ENCODE measurements around the gene DENND1A.

DENND1A gene

GRCh38 chr9:123513554-123513953 is 416.4 kb downstream of the DENND1A start:
- DNase-seq (ENCODE audit: extremely low read depth in 1 of 2, low read depth in 1 of 2): no peak

DNA sequence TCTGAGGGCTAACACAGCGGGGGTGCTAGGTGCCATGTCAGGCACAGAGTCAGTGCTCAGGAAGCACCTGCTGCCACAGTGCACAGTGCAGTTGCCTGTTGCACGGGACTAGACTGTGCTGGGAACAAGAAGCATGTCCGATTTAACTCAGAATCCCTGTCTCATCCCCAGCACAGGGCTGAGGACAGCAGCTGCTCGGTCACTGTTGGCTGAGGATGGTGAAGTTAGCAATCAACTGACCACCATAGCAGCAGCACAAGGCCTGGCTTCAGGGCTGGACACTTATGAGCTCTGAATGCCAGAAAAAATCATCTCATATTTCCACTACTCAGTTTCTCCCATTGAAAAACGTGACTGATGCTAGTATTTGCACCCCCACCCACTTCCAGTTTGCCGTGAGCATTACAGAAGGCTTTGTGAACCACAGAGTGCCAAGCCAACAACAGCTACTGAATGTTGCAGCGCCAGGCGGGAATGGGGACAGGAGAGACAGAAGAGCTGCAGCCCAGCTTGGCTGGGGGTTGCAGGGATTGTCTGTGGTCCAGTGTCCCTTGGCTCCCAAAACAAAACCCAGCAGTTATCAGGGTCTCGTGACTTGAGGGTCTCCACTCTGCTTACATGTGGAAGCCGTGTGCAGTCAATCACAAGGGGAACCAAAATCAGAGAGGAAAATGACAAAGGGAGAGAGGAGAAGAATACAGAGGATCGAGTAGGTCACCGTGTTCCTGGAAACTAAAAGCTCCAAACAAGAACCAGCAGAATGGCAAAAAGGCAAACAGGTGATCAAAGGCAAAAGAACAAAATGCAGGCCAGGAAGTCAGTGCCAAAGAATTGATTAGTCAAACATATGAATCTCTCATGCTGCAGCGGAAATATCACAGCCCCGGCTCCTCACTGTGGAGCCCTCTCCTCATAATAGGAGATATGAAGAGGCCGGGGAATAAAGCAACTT is 418.3 kb downstream of the DENND1A start:
- DNase-seq (ENCODE audit: extremely low read depth in 1 of 2, low read depth in 1 of 2): no peak

- DNase-seq (ENCODE audit: extremely low read depth in 1 of 2, low read depth in 1 of 2): no peak
Observed at GRCh38 chr9:123509646-123510045, 420.3 kb downstream of the DENND1A start.

- DNase-seq (ENCODE audit: extremely low read depth in 1 of 2, low read depth in 1 of 2): no peak
Observed at GRCh38 chr9:123508048-123508447, 421.9 kb downstream of the DENND1A start.

- no peak for DNase-seq (ENCODE audit: extremely low read depth in 1 of 2, low read depth in 1 of 2)
Observed at GRCh38 chr9:123505496-123505895, 424.4 kb downstream of the DENND1A start.

DNA sequence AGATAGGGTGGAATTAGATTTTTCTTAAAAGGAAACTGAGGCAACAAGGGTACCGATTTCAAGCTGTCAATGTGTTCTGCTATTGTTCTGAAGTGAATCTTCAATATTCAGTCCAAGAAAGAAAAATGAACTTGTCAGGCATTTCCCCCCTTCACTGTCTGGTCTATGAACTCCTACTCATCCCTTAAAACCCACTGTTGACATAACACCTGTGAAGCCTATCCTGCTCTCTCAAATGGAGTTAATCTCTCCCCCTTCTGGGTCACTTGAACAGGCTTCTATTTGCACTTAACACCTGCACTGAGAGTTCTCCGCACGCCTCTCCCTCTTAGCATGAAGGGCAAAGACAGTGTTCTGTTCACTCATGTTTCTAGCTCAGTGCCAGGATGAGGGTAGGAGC is 429.6 kb downstream of the DENND1A start:
- no peak for DNase-seq (ENCODE audit: extremely low read depth in 1 of 2, low read depth in 1 of 2)

DNA sequence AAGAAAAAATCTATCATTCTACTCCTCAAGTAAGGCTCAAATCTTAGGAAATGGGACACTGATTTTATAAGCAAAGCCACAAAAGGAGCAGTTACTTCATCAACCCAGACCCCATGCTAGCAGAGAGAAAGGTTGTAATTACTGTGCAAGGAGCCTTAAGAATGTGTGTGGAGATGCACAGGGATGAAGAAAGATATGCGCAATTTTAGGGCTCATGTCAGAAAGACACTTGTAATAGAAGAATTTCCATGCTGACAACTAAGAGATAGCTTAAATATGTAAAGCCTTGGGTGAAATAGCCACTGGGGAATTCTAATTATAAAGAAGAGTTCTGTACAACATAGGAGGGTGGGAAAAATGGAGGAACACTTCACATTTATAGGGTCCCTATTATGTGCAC is 432.1 kb downstream of the DENND1A start:
- no peak for DNase-seq (ENCODE audit: extremely low read depth in 1 of 2, low read depth in 1 of 2)

GRCh38 chr9:123495731-123496130 is 434.2 kb downstream of the DENND1A start:
- no peak for DNase-seq (ENCODE audit: extremely low read depth in 1 of 2, low read depth in 1 of 2)

DNA sequence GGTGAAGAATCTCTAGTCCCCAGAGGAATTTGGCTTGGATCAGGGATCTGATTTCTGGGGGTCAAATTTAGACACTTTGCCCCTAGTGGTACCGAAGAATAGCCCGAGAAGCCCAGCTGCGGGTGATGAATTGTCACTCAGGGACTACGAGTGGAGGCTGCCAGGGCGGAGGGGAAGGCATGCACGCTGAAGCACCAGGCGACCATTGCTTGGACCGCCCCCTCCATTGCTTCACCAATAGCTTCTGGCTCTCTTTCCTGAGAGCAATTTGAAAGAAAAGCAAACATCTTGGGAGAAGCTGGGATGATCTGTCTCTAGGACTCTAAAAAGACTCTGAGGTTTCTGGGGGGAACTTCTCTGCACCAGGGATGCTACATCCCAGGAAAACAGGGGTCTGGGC is 436.3 kb downstream of the DENND1A start:
- no peak for DNase-seq (ENCODE audit: extremely low read depth in 1 of 2, low read depth in 1 of 2)

DNA sequence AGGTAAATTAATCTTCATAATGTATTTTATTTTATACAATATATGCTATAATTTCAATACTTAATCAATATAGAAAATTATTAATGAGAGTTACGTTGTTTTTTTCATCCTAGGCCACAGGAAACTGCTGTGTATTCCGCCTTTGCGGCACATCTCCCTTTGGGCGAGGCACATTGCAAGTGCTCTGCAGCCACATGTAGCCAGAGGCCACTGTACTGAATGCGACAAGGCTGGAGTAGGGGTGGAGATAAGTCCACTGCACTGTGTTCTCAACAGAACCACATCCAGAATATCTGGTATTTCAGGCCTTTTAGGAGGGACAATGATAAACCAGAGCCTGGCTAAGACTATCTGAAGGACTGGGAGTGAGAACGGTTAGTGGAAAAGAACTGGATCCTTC is 439.2 kb downstream of the DENND1A start:
- DNase-seq (ENCODE audit: extremely low read depth in 1 of 2, low read depth in 1 of 2): no peak

DNA sequence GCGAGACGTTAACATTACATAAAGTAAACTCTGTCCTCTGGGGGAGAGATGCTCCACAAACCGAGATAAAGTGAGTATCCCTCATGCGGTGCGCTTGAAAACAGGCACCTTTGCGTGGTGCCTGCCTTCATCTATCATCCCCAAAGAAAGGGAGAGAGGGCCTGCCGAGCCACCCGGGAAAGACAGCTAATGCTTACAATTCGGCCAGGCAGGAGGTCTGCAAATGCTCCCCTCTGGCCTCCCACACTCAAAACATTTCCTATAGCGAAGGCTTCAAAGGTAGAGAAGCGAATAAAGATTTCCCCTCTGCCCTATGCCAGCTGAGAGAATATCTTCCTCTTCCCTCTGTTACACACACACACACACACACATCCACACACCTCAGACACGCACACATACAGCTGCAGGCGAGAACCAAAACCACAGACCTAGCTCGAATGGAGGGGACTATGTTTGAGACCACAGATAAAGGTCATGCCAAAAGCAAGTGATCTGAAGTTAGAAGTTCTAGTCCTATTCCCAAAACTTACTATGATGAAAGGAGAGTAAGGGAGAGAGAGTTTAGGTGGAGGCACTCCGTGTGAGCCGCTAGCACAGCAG is 441.1 kb downstream of the DENND1A start:
- no peak for DNase-seq (ENCODE audit: extremely low read depth in 1 of 2, low read depth in 1 of 2)

DNA sequence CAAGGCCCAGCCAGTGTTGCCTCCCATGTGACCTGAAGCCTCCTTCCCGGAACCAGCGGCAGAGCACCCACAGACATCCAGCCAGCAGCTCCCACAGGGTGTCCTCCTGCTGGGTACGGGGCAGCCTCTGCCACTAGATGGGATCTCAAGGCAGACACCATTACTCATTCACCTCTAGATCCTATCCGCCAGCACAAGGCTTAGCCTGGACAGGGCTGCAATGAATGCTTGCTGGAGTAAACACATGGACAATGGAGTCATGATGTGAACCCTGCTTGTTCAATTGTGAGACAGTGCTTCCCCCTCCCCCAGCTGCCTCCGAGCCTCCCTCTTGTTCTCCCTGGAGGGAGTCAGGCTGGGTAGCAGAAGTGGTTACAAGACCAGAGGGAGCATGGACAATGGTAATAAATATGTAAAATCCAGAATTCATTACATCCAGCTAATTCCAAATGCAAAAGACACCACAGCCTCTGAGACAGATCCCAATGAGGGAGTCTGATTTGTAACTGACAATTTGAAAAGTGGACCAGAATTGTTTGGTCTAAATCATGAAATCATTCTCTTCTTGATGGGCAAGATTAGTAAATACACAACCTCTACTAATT is 441.9 kb downstream of the DENND1A start:
- DNase-seq (ENCODE audit: extremely low read depth in 1 of 2, low read depth in 1 of 2): no peak

DNA sequence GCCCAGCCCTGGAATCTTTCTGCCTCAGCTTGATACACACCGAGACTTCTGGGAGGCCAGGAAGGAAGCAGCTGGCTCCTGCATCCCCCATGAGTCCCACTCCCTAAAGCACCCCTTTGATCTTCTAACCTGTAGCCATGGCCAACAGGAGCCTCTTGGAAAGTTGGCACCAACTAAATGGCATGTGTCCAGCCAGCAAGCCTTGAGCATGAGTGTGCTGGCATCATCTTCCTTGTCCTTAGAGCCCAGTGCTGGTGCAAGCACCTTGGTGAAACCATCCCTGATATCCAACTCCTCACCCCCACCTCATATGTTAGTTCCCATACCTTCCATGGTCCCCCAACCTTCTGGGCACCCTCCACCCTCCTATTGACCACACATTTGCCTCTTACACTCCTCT is 443.5 kb downstream of the DENND1A start:
- no peak for DNase-seq (ENCODE audit: extremely low read depth in 1 of 2, low read depth in 1 of 2)

GRCh38 chr9:123485216-123485615 is 444.7 kb downstream of the DENND1A start:
- DNase-seq (ENCODE audit: extremely low read depth in 1 of 2, low read depth in 1 of 2): no peak

- DNase-seq (ENCODE audit: extremely low read depth in 1 of 2, low read depth in 1 of 2): no peak
Observed at GRCh38 chr9:123484130-123484529, 445.8 kb downstream of the DENND1A start.

DNA sequence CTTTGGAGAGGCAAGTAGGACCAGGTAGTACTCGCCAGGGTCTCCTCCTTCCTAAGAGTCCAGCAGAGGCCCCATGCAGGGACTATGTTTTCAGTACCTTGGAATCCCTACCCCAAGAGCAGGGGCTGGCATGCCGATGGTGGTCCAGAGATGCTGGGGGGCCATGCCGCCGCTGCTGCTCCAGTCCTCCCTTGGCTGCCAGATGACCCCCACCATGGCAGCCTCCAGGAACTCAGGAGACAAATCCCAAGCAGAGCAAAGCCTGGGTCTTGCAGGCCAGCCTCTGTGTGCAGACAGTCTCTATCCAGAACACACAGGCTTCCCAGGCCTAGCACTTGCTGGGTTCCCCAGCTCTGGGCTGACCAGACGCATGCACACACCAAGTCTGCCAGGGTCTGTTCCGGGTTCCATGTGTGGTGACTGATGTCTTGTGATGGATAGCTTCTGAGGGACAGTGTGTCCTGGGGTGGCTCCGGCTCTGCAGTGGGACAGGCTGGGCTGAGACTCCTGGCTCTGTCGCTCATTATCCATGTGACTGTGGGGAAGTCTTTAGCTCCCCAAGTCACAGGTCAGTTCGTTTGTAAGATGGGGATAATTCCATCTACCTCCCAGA is 446.6 kb downstream of the DENND1A start:
- no peak for DNase-seq (ENCODE audit: extremely low read depth in 1 of 2, low read depth in 1 of 2)

GRCh38 chr9:123482295-123482968 is 447.5 kb downstream of the DENND1A start:
- no peak for DNase-seq (ENCODE audit: extremely low read depth in 1 of 2, low read depth in 1 of 2)

DNA sequence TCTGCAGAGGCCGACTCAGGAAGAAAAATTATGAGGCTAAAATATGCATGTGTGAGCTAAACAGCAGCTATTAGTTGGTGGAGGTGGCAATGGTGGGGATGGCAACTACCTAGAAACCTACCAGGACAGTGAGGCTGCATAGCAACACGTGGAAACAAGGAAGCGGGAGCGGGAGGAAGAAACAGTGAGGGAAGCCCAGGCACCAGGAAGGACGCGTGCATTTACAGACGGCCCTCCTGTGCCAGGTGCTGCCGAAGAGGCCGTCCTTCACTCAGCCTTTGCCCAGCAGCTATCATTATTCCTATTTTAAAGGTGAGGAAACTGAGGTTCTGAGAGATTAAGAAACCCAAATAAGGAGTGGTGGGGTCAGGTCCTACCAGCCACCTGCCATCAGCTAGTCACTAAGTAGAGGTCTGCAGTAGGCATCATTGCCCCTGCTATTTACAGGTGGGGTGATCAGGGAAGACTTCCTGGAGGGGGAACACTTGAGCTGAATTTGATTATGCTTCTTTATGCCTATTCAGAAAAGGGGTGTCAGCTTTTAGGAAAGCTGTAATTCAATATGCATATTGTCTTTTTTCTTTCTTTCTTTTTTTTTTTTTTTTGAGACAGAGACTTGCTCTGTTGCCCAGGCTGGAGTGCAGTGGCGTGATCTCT is 448.6 kb downstream of the DENND1A start:
- no peak for DNase-seq (ENCODE audit: extremely low read depth in 1 of 2, low read depth in 1 of 2)

GRCh38 chr9:123480791-123481190 is 449.1 kb downstream of the DENND1A start:
- no peak for DNase-seq (ENCODE audit: extremely low read depth in 1 of 2, low read depth in 1 of 2)

DNA sequence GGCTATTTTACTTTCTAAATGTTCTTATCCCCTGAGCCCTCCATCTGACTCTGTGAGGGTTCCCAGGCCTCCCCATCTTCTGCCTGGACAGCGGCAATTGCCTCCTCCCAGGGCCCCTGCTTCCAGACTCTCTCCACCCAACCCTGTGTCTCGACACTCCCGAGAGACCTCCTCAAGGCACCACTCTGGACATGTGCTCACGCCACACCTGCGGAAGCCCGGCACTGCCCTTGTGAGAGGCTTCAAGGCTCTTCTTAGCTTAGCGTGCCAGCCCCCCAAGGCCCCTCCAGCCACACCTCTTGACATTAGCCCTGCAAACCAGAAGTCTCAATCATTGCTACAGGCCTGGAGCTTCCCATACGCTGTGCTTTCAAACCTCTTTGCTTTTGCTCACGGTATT is 449.8 kb downstream of the DENND1A start:
- no peak for DNase-seq (ENCODE audit: extremely low read depth in 1 of 2, low read depth in 1 of 2)
